ENCODE measurements around the gene CIB2. TPM values are rescaled to one million over a fixed set of nuclear protein-coding genes. Genes with fewer than 3 reads are reported as not detected.

The CIB2 gene
- total and polyA plus RNA-seq, 2 donors (not counting 1 experiment from before 2014, with no cell fraction given), result 0.97 to 3.2 TPM

DNA sequence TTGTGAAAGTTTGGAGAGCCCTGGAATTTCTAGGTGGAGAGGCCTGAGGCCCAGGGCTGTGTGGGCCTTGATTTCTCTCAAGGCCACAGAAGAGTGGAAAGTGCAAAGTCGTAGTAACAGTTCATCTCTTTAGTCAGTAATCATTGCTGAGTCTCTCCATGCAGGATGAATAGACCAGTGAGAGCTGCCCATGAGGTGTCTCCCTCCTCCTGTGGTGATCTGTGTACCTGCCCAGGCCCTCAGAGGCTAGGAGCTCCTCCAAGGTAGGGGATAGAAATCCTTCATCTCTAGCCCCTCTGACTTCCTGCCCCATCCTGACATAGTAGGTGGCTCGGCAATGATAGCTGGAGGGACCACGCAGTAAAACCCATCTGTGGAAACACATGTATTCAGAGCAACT is 11.1 kb upstream of the CIB2 start:
- Histone ChIP-seq H4K20me1 (ENCODE audit: control insufficient read depth, insufficient read depth, low read length, poor library complexity, severe bottlenecking) (no peaks in the 10 kb centered on the region), H2AFZ (ENCODE audit: insufficient read depth, low read depth, low read length, poor library complexity, severe bottlenecking) (no peak overlapping the region), H3K4me1 (ENCODE audit: control insufficient read depth in 2 of 2, insufficient read depth in 2 of 2, low read length in 2 of 2) (no peaks in the 10 kb centered on the region), H3K9ac (ENCODE audit: low read length) (no peak overlapping the region), H3K27ac (ENCODE audit: low read length in 2 of 2) (no peak overlapping the region), H3K4me2 (replicated peaks; ENCODE audit: low read depth, low read length, poor library complexity, severe bottlenecking) (no peak overlapping the region), H3K4me3 (ENCODE audit: control extremely low read depth in 1 of 5, extremely low read depth in 1 of 5, insufficient read depth in 1 of 5, low read depth in 2 of 5, low read length in 4 of 5) (no peak overlapping the region), H3K27me3 (replicated peaks in 1 of 4; ENCODE audit: control extremely low read depth in 1 of 4, control insufficient read depth in 3 of 4, insufficient read depth in 4 of 4, low read length in 3 of 4) (no peaks in the 10 kb centered on the region), H3K36me3 (replicated peaks in 1 of 2; ENCODE audit: control extremely low read depth in 1 of 2, control insufficient read depth in 1 of 2, extremely low read depth in 1 of 2, insufficient read depth in 2 of 2, low read length in 1 of 2) (no peaks in the 10 kb centered on the region), H3K79me2 (ENCODE audit: control insufficient read depth, insufficient read depth, low read length) (no peaks in the 10 kb centered on the region), H3K9me3 (ENCODE audit: control extremely low read depth in 1 of 3, control insufficient read depth in 2 of 3, insufficient read depth in 1 of 3, low read length in 2 of 3) (no peaks in the 10 kb centered on the region)
- Mint-ChIP-seq H3K27ac (no peak overlapping the region), H3K4me1 (peaks cover under 1% of the 10 kb centered on the region), H3K9me3 (ENCODE audit: insufficient read depth) (no peaks in the 10 kb centered on the region), H3K27me3 (no peaks in the 10 kb centered on the region), H3K4me3 (no peak overlapping the region)
- TF ChIP-seq EZH2 (IDR thresholded peaks at IDR 0.05; ENCODE audit: borderline replicate concordance, insufficient read depth, low read depth, low read length, poor library complexity, severe bottlenecking), result no peak
- TF ChIP-seq CTCF (IDR thresholded peaks at IDR 0.05), result no peak
- DNase-seq, result no peak
- 100% methylated on average over 3 of the region's 3 CpGs for WGBS (ENCODE audit: insufficient coverage)
- ChIA-PET POLR2A (no interaction called here), CTCF (interaction anchor here (0.8 kb wide), 1 partner anchor 53 kb away, joined by 3 read pairs; no protein-coding TSS in a partner anchor)
- intact Hi-C loops (cut with micrococcal nuclease), result no loop called here
- no peak for ATAC-seq (ENCODE audit: low read depth)

DNA sequence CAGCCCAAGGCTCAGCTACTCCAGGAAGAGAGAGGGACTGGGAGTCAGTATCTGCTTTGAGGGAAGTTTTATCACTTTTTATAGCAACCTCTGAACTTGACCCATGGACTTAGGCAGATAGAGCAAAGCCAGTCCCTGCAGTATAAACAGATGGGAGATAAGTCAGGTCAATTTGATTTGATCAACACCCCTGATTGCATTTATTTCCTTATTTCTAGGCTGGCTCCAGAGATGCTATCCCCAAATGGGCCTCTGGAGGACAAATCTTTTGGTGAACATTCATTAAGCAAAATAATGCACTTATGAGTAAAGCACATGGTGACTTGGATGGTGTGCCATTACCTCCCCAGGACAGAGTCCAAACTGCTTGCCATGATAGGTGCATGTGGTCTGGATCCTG is 9.0 kb upstream of the CIB2 start:
- DNase-seq, result no peak
- no peaks in the 10 kb centered on the region for H3K4me1 Mint-ChIP-seq
- Histone ChIP-seq H2AFZ (ENCODE audit: insufficient read depth, low read depth, low read length, poor library complexity, severe bottlenecking) (no peak overlapping the region), H3K79me2 (ENCODE audit: control insufficient read depth, insufficient read depth, low read length) (no peaks in the 10 kb centered on the region), H3K9ac (ENCODE audit: low read length) (no peak overlapping the region), H3K4me3 (ENCODE audit: control extremely low read depth in 1 of 5, extremely low read depth in 1 of 5, insufficient read depth in 1 of 5, low read depth in 2 of 5, low read length in 4 of 5) (no peak overlapping the region), H3K36me3 (replicated peaks in 1 of 2; ENCODE audit: control extremely low read depth in 1 of 2, control insufficient read depth in 1 of 2, extremely low read depth in 1 of 2, insufficient read depth in 2 of 2, low read length in 1 of 2) (no peaks in the 10 kb centered on the region), H3K27ac (ENCODE audit: low read length in 2 of 2) (no peak overlapping the region), H3K27me3 (replicated peaks in 1 of 4; ENCODE audit: control extremely low read depth in 1 of 4, control insufficient read depth in 3 of 4, insufficient read depth in 4 of 4, low read length in 3 of 4) (no peaks in the 10 kb centered on the region), H3K4me2 (replicated peaks; ENCODE audit: low read depth, low read length, poor library complexity, severe bottlenecking) (no peak overlapping the region), H3K9me3 (ENCODE audit: control extremely low read depth in 1 of 3, control insufficient read depth in 2 of 3, insufficient read depth in 1 of 3, low read length in 2 of 3) (no peaks in the 10 kb centered on the region), H4K20me1 (ENCODE audit: control insufficient read depth, insufficient read depth, low read length, poor library complexity, severe bottlenecking) (no peaks in the 10 kb centered on the region), H3K4me1 (ENCODE audit: control insufficient read depth in 2 of 2, insufficient read depth in 2 of 2, low read length in 2 of 2) (no peaks in the 10 kb centered on the region)
- TF ChIP-seq EZH2 (IDR thresholded peaks at IDR 0.05; ENCODE audit: borderline replicate concordance, insufficient read depth, low read depth, low read length, poor library complexity, severe bottlenecking) (no peak), CTCF (IDR thresholded peaks at IDR 0.05) (no peak)
- H3K27ac Mint-ChIP-seq, result no peak overlapping the region
- intact Hi-C loops (cut with micrococcal nuclease), result no loop called here
- POLR2A ChIA-PET, result no interaction called here
- H3K4me3 Mint-ChIP-seq, result no peak overlapping the region
- H3K9me3 Mint-ChIP-seq (ENCODE audit: insufficient read depth), result no peaks in the 10 kb centered on the region
- no peak for ATAC-seq (ENCODE audit: low read depth)
- CTCF ChIA-PET, result interaction anchor here (1.3 to 15.2 kb wide), 2 partner anchors 54 to 181 kb away, joined by 3 to 322 read pairs; no protein-coding TSS in a partner anchor
- H3K27me3 Mint-ChIP-seq, result no peaks in the 10 kb centered on the region
